Tibial artery (tissue), 4 donors: ENCODE data around the gene P2RX3.

ENCODE experiments used
- DNase-seq, 2 donors: peaks; one replicate each; pipeline ENCODE4 v3.0.0-alpha.2; 2019
- H3K27ac ChIP-seq, 2 donors: fragments of 200-600 bp; sonication (generic) in 1 of 2; 1 replicate in 1 of 2; 2 replicates in 1 of 2; pipeline ENCODE4 v1.5.1; 2018 to 2019; ENCODE audit warnings: mild to moderate bottlenecking in 1 of 2
- H3K27me3 ChIP-seq, 2 donors: fragments of 200-600 bp; sonication (generic) in 1 of 2; one replicate each; pipeline versions ENCODE4 v1.5.1 to v1.6.0; 2016 to 2019
- H3K36me3 ChIP-seq, 3 donors: fragments of 200-600 bp; sonication (generic) in 2 of 3; one replicate each; pipeline ENCODE4 v1.5.1; 2016 to 2019; ENCODE audit warnings: mild to moderate bottlenecking in 2 of 3
- H3K4me1 ChIP-seq, 4 donors: fragments of 200-600 bp; sonication (generic) in 2 of 4; 1 replicate in 3 of 4; 2 replicates in 1 of 4; pipeline ENCODE4 v1.5.1; 2016 to 2019
- H3K4me3 ChIP-seq, 2 donors: fragments of 200-600 bp; sonication (generic) in 1 of 2; 1 replicate in 1 of 2; 2 replicates in 1 of 2; pipeline ENCODE4 v1.5.1; 2018 to 2019; ENCODE audit warnings: mild to moderate bottlenecking in 2 of 2
- H3K9me3 ChIP-seq, 3 donors: fragments of 200-600 bp; sonication (generic) in 1 of 3; one replicate each; pipeline ENCODE4 v1.5.1; 2016 to 2019
- CTCF ChIP-seq, 2 experiments: fragments of 200-600 bp in 1 of 2; fragments of 450-650 bp in 1 of 2; IDR thresholded peaks; one replicate each; pipeline ENCODE4 v1.5.1; 2017 to 2019; ENCODE audit warnings: antibody characterized with exemption in 2 of 2, mild to moderate bottlenecking in 1 of 2, moderate library complexity in 1 of 2
- intact Hi-C: fragments of 100-400 bp; cut with DNase I; formaldehyde crosslinking; loops from one replicate; pipeline ENCODE4 v1.15.0; 2023; ENCODE audit warnings: low total_unique reads

P2RX3 gene

GRCh38 chr11:57307666-57308270 lies 30.4 kb upstream of the P2RX3 start:
- Histone ChIP-seq H3K27me3 (no peaks in the 10 kb centered on the region), H3K4me1 (peaks cover 0 to 85% (median 75%) of the 10 kb centered on the region in 4 donors), H3K36me3 (peaks cover 33 to 73% (median 64%) of the 10 kb centered on the region in 3 donors), H3K4me3 (no peak overlapping the region), H3K9me3 (no peaks in the 10 kb centered on the region), H3K27ac (peak overlapping the region in 1 of 2 donors; percentile 79)
- intact Hi-C loops: no loop called here
- peak in 1 of 2 donors; percentile 62 for DNase-seq
- TF ChIP-seq CTCF (IDR thresholded peaks at IDR 0.05): no peak

- H3K27ac ChIP-seq: peak overlapping the region; percentile 76 to 79
- H3K4me1 ChIP-seq: peaks cover 0 to 93% (median 81%) of the 10 kb centered on the region in 4 donors
- H3K27me3 ChIP-seq: no peaks in the 10 kb centered on the region
- no peak for TF ChIP-seq CTCF (IDR thresholded peaks at IDR 0.05)
- H3K4me3 ChIP-seq: no peak overlapping the region
- H3K9me3 ChIP-seq: no peaks in the 10 kb centered on the region
- intact Hi-C loops: no loop called here
- H3K36me3 ChIP-seq: peaks cover 33 to 73% (median 64%) of the 10 kb centered on the region in 3 donors
- DNase-seq: no peak
These were observed 29.6 kb upstream of the P2RX3 start for GRCh38 chr11:57308426-57309060.

GRCh38 chr11:57309106-57310059 lies 28.8 kb upstream of the P2RX3 start:
- Histone ChIP-seq H3K4me3 (no peak overlapping the region), H3K27me3 (no peaks in the 10 kb centered on the region), H3K27ac (peak overlapping the region; percentile 76 to 79), H3K9me3 (no peaks in the 10 kb centered on the region), H3K4me1 (peaks cover 0 to 90% (median 76%) of the 10 kb centered on the region in 4 donors), H3K36me3 (peaks cover 33 to 73% (median 64%) of the 10 kb centered on the region in 3 donors)
- no peak for DNase-seq
- no peak for TF ChIP-seq CTCF (IDR thresholded peaks at IDR 0.05)
- intact Hi-C loops: no loop called here

DNA sequence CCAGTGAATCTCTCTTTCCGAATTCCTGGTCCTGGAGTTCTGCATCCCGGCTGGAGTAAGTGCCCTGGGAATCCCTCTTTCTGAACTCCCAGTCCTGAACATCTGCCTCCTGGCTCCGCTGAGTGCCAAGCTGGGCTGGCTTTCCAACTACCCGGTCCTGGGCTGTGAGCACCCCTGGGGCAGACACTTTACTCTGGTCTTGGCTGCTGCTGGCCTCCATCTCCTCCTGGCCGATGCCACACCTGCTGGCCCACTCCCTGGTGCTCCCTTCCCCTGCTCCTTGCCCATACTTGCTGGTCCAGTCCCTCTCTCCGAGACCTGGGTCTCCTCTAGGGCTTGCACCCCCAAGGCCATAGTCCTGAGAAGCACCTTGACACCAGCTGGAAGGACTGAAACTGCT lies 28.1 kb upstream of the P2RX3 start:
- Histone ChIP-seq H3K27me3 (no peaks in the 10 kb centered on the region), H3K4me1 (peaks cover 0 to 83% (median 73%) of the 10 kb centered on the region in 4 donors), H3K27ac (peak overlapping the region; percentile 76 to 79), H3K36me3 (peaks cover 39 to 75% (median 70%) of the 10 kb centered on the region in 3 donors), H3K4me3 (peak overlapping the region in 1 of 2 donors; percentile 62), H3K9me3 (no peaks in the 10 kb centered on the region)
- peak in 1 of 2 donors; percentile 68 for DNase-seq
- intact Hi-C loops: no loop called here
- TF ChIP-seq CTCF (IDR thresholded peaks at IDR 0.05): no peak

DNA sequence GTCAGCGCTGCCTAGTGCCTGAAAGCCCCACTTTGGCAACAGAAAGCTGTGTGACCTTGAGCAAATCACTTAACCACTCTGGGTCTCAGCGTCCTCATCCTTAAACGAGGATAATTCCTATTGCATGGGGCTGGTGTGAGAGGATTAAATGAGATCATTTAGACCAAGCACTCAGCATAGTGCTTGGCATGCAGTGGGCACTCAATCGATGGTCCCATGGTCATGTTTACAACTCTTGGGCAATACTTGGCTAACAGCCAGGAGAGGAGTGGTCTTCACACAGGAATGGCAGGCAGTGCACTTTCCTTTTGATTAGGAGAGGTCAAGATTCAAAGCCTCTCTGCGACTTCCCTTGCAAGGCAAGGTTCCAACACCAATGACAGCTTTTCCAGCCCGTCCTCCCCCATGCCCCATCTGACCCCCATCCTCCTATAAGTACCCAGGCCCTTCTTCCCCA lies 27.5 kb upstream of the P2RX3 start:
- no peak for TF ChIP-seq CTCF (IDR thresholded peaks at IDR 0.05)
- H3K27ac ChIP-seq: peak overlapping the region; percentile 76 to 79
- no peaks in the 10 kb centered on the region for H3K27me3 ChIP-seq
- peaks cover 0 to 82% (median 70%) of the 10 kb centered on the region in 4 donors for H3K4me1 ChIP-seq
- peak overlapping the region; percentile 53 to 62 for H3K4me3 ChIP-seq
- intact Hi-C loops: loop anchor here (1.0 kb wide), 1 partner anchor 12 kb away; no protein-coding TSS in a partner anchor
- peaks cover 45 to 75% (median 71%) of the 10 kb centered on the region in 3 donors for H3K36me3 ChIP-seq
- peak; percentile 76 to 77 for DNase-seq
- no peaks in the 10 kb centered on the region for H3K9me3 ChIP-seq
